OCI-LY3 (cell line): ENCODE measurements around the gene ID2.

Source experiments
- H2AFZ ChIP-seq: fragments of 200-600, 300-600 bp; shearing (Covaris generic); 2 replicates; pipeline ENCODE4 v1.6.0; 2014; ENCODE audit warnings: antibody characterized with exemption, low read depth, low read length
- H3K27ac ChIP-seq: fragments of 200-600, 300-600 bp; sonication (generic); 2 replicates; pipeline ENCODE4 v1.5.1; 2014; ENCODE audit warnings: mild to moderate bottlenecking, low read length, moderate library complexity, mixed read lengths
- H3K27me3 ChIP-seq: fragments of 200-600, 300-600 bp; sonication (generic); 2 replicates; pipeline ENCODE4 v1.6.1; 2014; ENCODE audit warnings: low read depth, low read length, mixed read lengths
- H3K36me3 ChIP-seq: fragments of 200-600, 300-600 bp; sonication (generic); replicated peaks from 2 replicates; pipeline ENCODE3; 2014; ENCODE audit warnings: low read depth, low read length, mixed read lengths
- H3K4me1 ChIP-seq: fragments of 300-600, 200-600 bp; sonication (generic); 2 replicates; pipeline ENCODE4 v1.6.1; 2014; ENCODE audit warnings: low read length, mixed read lengths
- H3K4me2 ChIP-seq: fragments of 200-600, 300-600 bp; sonication (generic); 2 replicates; pipeline ENCODE4 v1.6.1; 2014; ENCODE audit warnings: low read length, mixed read lengths
- H3K4me3 ChIP-seq: fragments of 300-600, 200-600 bp; sonication (generic); 2 replicates; pipeline ENCODE4 v1.5.1; 2014; ENCODE audit warnings: antibody characterized with exemption, mild to moderate bottlenecking, low read length, moderate library complexity
- H3K79me2 ChIP-seq: fragments of 300-600, 200-600 bp; shearing (Covaris generic); 2 replicates; pipeline ENCODE4 v1.6.1; 2014; ENCODE audit warnings: mild to moderate bottlenecking, low read length, mixed read lengths
- H3K9ac ChIP-seq: fragments of 300-600, 200-600 bp; shearing (Covaris generic); 2 replicates; pipeline ENCODE4 v1.6.0; 2014; ENCODE audit warnings: mild to moderate bottlenecking, low read length, moderate library complexity
- H3K9me3 ChIP-seq: fragments of 200-600, 300-600 bp; shearing (Covaris generic); 2 replicates; pipeline ENCODE4 v1.6.1; 2014; ENCODE audit warnings: low read length, mixed read lengths; ENCODE audit not compliant: insufficient read depth
- H4K20me1 ChIP-seq: fragments of 200-600, 300-600 bp; sonication (generic); 2 replicates; pipeline ENCODE4 v1.6.1; 2016; ENCODE audit warnings: low read length, mixed read lengths; ENCODE audit not compliant: insufficient read depth
- CTCF ChIP-seq: fragments of 200-600, 300-600 bp; sonication (generic); IDR thresholded peaks from 2 replicates; pipeline ENCODE4 v1.5.1; 2014; ENCODE audit warnings: antibody characterized with exemption, low read length, low read depth
- EZH2phosphoT487 ChIP-seq: fragments of 200-600 bp; shearing (Covaris generic); IDR thresholded peaks from 2 replicates; pipeline ENCODE4 v1.6.1; 2018; ENCODE audit warnings: antibody characterized with exemption, mixed run types, low read depth

The ID2 gene

GRCh38 chr2:8681786-8682692, at the start of gene ID2:
TSS of gene ID2 (plus strand) at chr2:8682056. CDS start at chr2:8682166, 110 bp downstream.
- Histone ChIP-seq H3K36me3 (peaks cover 28% of the 10 kb centered on the region), H3K27ac (peak within 1 kb of the TSS; percentile 97), H2AFZ (no peak within 1 kb of the TSS), H3K27me3 (no peaks in the 10 kb centered on the region), H3K4me2 (peak within 1 kb of the TSS; percentile 96), H3K9me3 (no peaks in the 10 kb centered on the region), H4K20me1 (peaks cover 22% of the 10 kb centered on the region), H3K4me1 (peaks cover 35% of the 10 kb centered on the region), H3K9ac (peak within 1 kb of the TSS; percentile 99), H3K79me2 (peaks cover 77% of the 10 kb centered on the region), H3K4me3 (peak within 1 kb of the TSS; percentile 99)
- TF ChIP-seq EZH2phosphoT487 (no peak), CTCF (no peak)

DNA sequence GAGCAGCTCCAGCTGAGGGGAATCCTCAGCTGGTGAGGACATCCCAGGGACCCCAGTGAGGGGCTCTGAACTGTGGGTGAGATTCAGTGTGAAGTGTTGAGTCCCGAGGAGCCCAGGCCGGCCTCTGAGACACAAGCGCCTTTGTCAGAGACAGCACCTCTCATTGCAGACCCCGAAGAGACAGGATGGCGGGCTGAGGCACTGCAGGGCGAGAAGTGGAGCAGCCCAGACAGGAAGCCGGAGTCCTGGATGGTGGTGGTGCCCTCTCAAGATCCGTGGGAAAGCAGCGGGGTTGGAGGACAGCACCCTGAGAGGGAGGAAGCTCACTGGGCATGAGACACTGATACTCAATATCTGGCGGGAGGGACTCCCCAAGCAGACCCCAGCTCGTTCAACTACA, 49.1 kb upstream of the ID2 start:
- H4K20me1 ChIP-seq = no peaks in the 10 kb centered on the region
- no peak overlapping the region for H3K4me2 ChIP-seq
- H3K27ac ChIP-seq = no peak overlapping the region
- H3K4me1 ChIP-seq = peaks cover 40% of the 10 kb centered on the region
- H2AFZ ChIP-seq = no peak overlapping the region
- no peaks in the 10 kb centered on the region for H3K79me2 ChIP-seq
- H3K36me3 ChIP-seq = no peaks in the 10 kb centered on the region
- no peak overlapping the region for H3K4me3 ChIP-seq
- H3K9ac ChIP-seq = no peak overlapping the region
- H3K9me3 ChIP-seq = no peaks in the 10 kb centered on the region
- TF ChIP-seq EZH2phosphoT487 = no peak
- TF ChIP-seq CTCF = no peak
- H3K27me3 ChIP-seq = no peaks in the 10 kb centered on the region

DNA sequence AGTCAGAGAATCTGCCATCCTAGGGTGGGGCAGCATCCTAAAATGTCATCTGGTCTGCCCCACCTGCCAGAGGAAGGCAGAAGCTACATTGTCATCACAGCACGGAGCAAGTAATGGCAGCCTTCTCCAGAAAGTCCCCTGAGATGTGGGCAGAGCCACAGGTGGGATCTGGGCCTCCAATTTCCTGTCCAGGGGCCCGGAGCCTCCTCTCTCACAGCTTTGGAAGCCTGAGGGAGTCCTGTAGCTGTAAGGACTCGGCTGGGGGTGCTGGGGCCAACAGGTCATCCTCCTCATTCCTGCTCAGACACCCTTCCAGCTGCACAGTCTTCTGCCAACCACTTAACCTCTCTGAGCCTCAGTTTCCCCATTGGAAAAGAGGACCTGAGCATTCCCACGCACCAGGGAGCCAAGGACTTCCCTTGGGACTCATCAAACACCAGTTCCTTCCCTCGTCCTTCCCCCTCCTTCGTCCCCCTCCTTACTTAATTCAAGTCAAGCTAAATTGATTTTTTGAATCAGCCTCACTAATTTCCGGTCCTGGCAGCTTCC, 48.6 kb upstream of the ID2 start:
- Histone ChIP-seq H3K9ac (peak overlapping the region; percentile 15; the same call in 1 of the 2 replicates), H2AFZ (peak overlapping the region; percentile 71), H3K27ac (no peak overlapping the region), H3K36me3 (no peaks in the 10 kb centered on the region), H3K4me3 (peak overlapping the region; percentile 39; the same call in 1 of the 2 replicates), H4K20me1 (no peaks in the 10 kb centered on the region), H3K27me3 (no peaks in the 10 kb centered on the region), H3K4me2 (peak overlapping the region; percentile 56), H3K79me2 (no peaks in the 10 kb centered on the region), H3K9me3 (no peaks in the 10 kb centered on the region), H3K4me1 (peaks cover 37% of the 10 kb centered on the region)
- TF ChIP-seq EZH2phosphoT487 (no peak), CTCF (no peak)

GRCh38 chr2:8633735-8634313, 48.0 kb upstream of the ID2 start:
- H3K9ac ChIP-seq = peak overlapping the region; percentile 15; the same call in 1 of the 2 replicates

More at GRCh38 chr2:8633735-8634313, 48.0 kb upstream of the ID2 start:
- Histone ChIP-seq H3K4me3 (peak overlapping the region; percentile 39; the same call in 1 of the 2 replicates), H3K36me3 (no peaks in the 10 kb centered on the region), H4K20me1 (no peaks in the 10 kb centered on the region), H3K4me1 (peaks cover 32% of the 10 kb centered on the region), H3K9me3 (no peaks in the 10 kb centered on the region), H3K79me2 (no peaks in the 10 kb centered on the region), H2AFZ (peak overlapping the region; percentile 71), H3K27me3 (no peaks in the 10 kb centered on the region), H3K4me2 (peak overlapping the region; percentile 56), H3K27ac (no peak overlapping the region)
- TF ChIP-seq EZH2phosphoT487 (no peak), CTCF (no peak)
